ENCODE measurements around the gene DEXI. TPM values are rescaled to one million over a fixed set of nuclear protein-coding genes. Genes with fewer than 3 reads are reported as not detected.

DEXI gene
- total RNA-seq, 1 donor from 2014 or later = 35.8 TPM

DNA sequence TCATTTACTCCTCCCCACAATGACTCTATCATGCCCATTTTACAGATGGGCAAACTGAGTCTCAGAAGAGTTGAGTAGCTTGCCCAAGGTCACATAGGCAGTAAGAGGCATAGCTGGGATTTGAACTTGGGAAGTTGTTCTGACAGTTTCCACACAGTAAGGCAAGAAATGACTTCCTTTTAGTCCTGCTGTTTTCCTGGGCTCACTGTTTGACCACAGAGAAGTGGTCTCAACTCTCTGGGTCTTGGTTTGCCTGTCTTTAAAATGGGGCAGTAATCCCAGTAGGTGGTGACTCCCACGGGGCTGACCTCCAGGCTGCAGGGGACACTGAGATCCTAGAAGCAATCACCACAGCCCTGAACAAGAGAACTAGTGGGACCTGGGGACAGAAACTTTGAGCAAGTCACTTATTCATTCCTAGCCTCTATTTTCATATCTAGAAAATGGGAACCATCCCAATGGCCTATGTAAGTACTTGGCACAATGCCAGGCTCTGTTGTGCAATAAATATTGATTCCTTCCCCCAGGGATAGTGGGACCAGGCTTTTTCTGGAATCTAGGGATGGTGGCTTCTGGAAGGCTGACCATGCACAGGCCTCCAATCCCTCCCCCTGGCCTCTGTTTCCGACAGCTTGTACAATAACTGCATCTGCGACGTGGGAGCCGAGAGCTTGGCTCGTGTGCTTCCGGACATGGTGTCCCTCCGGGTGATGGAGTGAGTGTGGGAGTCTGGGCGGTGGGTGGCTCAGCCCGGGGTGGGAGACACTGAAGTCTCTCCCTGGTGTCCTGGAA is 20.5 kb downstream of the DEXI start:
- no peak for TF ChIP-seq CTCF (IDR thresholded peaks at IDR 0.05)
- Mint-ChIP-seq H3K27me3 (ENCODE audit: unreplicated experiment) (no peaks in the 10 kb centered on the region), H3K27ac (ENCODE audit: unreplicated experiment) (no peak overlapping the region)

DNA sequence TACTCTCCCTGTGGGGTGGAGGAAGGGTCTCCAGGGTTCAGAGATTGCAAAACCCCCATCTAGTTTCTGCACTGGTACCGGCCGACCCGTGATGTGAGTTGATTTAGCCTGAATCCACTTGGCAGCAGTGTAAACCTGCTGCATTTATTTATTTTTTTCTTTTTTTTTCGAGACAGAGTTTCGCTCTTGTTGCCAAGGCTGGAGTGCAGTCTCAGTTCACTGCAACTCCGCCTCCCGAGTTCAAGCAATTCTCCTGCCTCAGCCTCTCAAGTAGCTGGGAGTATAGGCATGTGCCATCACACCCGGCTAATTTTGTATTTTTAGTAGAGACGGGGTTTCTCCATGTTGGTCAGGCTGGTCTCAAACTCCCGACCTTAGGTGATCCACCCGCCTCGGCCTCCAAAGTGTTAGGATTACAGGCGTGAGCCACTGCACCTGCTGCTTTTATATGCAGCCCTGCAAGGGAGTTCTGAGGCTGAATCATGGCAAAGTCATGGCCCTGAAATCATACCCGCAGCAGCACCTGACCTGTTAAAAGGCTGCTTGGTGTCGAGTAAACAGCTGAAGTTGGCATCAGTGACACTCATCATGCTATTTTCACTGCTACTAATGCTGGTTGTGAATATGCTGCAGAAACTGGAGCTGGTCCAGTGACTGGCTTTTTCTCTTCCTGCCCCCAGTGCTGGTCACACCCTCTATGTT is 21.4 kb downstream of the DEXI start:
- Mint-ChIP-seq H3K36me3 (ENCODE audit: unreplicated experiment) (peaks cover 7% of the 10 kb centered on the region), H3K27ac (ENCODE audit: unreplicated experiment) (no peak overlapping the region), H3K27me3 (ENCODE audit: unreplicated experiment) (no peaks in the 10 kb centered on the region), H3K4me1 (ENCODE audit: unreplicated experiment) (peaks cover 4% of the 10 kb centered on the region), H3K9me3 (ENCODE audit: unreplicated experiment) (no peaks in the 10 kb centered on the region), H3K4me3 (ENCODE audit: unreplicated experiment) (no peak overlapping the region)
- DNase-seq (ENCODE audit: extremely low spot score, unreplicated experiment) = no peak
- no peak for TF ChIP-seq CTCF (IDR thresholded peaks at IDR 0.05)

More for the DNA sequence above, 20.5 kb downstream of the DEXI start:
- H3K4me1 Mint-ChIP-seq (ENCODE audit: unreplicated experiment) = peaks cover 4% of the 10 kb centered on the region
- no peak for DNase-seq (ENCODE audit: extremely low spot score, unreplicated experiment)
- no peak overlapping the region for H3K4me3 Mint-ChIP-seq (ENCODE audit: unreplicated experiment)
- peaks cover 7% of the 10 kb centered on the region for H3K36me3 Mint-ChIP-seq (ENCODE audit: unreplicated experiment)
- no peaks in the 10 kb centered on the region for H3K9me3 Mint-ChIP-seq (ENCODE audit: unreplicated experiment)

DNA sequence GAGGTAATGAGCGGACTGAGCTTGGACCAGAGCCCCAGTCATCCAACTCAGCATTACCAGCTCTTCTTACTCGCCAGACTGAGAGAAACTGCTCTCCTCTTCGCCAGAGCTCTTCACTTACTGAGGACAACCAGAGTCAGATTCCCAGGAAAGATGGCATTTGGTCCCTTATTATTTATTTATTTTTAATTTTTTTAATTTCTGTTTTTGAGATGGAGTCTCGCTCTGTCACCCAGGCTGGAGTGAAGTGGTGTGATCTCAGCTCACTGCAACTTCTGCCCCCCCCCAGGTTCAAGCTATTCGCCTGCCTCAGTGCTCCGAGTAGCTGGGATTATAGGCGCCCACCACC is 23.3 kb downstream of the DEXI start:
- peaks cover 4% of the 10 kb centered on the region for H3K4me1 Mint-ChIP-seq (ENCODE audit: unreplicated experiment)
- H3K4me3 Mint-ChIP-seq (ENCODE audit: unreplicated experiment) = no peak overlapping the region
- DNase-seq (ENCODE audit: extremely low spot score, unreplicated experiment) = no peak
- no peaks in the 10 kb centered on the region for H3K27me3 Mint-ChIP-seq (ENCODE audit: unreplicated experiment)
- H3K36me3 Mint-ChIP-seq (ENCODE audit: unreplicated experiment) = no peaks in the 10 kb centered on the region
- H3K9me3 Mint-ChIP-seq (ENCODE audit: unreplicated experiment) = no peaks in the 10 kb centered on the region
- TF ChIP-seq CTCF (IDR thresholded peaks at IDR 0.05) = no peak
- no peak overlapping the region for H3K27ac Mint-ChIP-seq (ENCODE audit: unreplicated experiment)

GRCh38 chr16:10918294-10919002 is 23.8 kb downstream of the DEXI start:
- Mint-ChIP-seq H3K27ac (ENCODE audit: unreplicated experiment) (no peak overlapping the region), H3K9me3 (ENCODE audit: unreplicated experiment) (no peaks in the 10 kb centered on the region), H3K36me3 (ENCODE audit: unreplicated experiment) (no peaks in the 10 kb centered on the region), H3K27me3 (ENCODE audit: unreplicated experiment) (no peaks in the 10 kb centered on the region), H3K4me1 (ENCODE audit: unreplicated experiment) (peaks cover 4% of the 10 kb centered on the region), H3K4me3 (ENCODE audit: unreplicated experiment) (no peak overlapping the region)
- peak; percentile 95 for DNase-seq (ENCODE audit: extremely low spot score, unreplicated experiment)
- peak; percentile 96 for TF ChIP-seq CTCF (IDR thresholded peaks at IDR 0.05)

DNA sequence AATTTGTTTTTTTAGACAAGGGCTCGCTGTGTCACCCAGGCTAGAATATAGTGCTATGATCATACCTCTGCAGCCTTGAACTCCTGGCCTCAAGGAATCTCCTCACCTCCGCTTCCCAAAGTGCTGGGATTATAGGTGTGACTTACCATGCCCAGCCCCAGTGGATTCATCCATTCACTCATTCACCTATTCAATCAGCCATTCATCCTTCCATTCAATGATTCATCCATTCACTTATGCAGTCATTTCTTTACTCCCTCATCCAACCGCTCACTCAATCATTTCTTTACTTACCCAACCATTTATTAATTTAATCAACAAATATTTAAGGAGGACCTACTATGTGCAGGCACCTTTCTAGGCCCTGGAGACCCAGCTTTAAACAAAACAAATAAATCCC is 25.7 kb downstream of the DEXI start:
- H3K27me3 Mint-ChIP-seq (ENCODE audit: unreplicated experiment) = peaks cover 6% of the 10 kb centered on the region
- H3K4me1 Mint-ChIP-seq (ENCODE audit: unreplicated experiment) = peaks cover 4% of the 10 kb centered on the region
- no peak overlapping the region for H3K27ac Mint-ChIP-seq (ENCODE audit: unreplicated experiment)
- no peak overlapping the region for H3K4me3 Mint-ChIP-seq (ENCODE audit: unreplicated experiment)
- H3K36me3 Mint-ChIP-seq (ENCODE audit: unreplicated experiment) = no peaks in the 10 kb centered on the region
- no peak for TF ChIP-seq CTCF (IDR thresholded peaks at IDR 0.05)
- no peak for DNase-seq (ENCODE audit: extremely low spot score, unreplicated experiment)
- no peaks in the 10 kb centered on the region for H3K9me3 Mint-ChIP-seq (ENCODE audit: unreplicated experiment)
